ENCODE results near the gene PPARA.

GRCh38 chr22:46175631-46176030 is 25.3 kb downstream of the PPARA start:
- TF ChIP-seq CTCF (IDR thresholded peaks at IDR 0.05; ENCODE audit: low read length) = no peak
- no peak for TF ChIP-seq EZH2 (optimal IDR thresholded peaks at IDR 0.05; ENCODE audit: low read depth, low read length)

All from MM.1S (cell line).